K562 (cell line): Measurements from ENCODE around the gene TTLL3. TPM values are rescaled to one million over a fixed set of nuclear protein-coding genes. Genes with fewer than 3 reads are reported as not detected.

Experiments
- ATAC-seq: fragments of 200-7000 bp; cut with Tn5 transposase; 3 replicates; pipeline ENCODE4 v1.9.1; 2020; ENCODE audit warnings: moderate library complexity
- BruUV-seq: library from RNA; stranded (reverse); fragments of 400-500 nt; replicated peaks from 2 replicates; lab custom pipeline; 2021; lab: Mats Ljungman, UMichigan
- CTCF ChIA-PET: fragments of 300-600 bp; formaldehyde crosslinking; extraction: SDS; loops from one replicate; lab custom pipeline; 2021; ENCODE audit warnings: low intra/inter-chr PET ratio; lab: Yijun Ruan, JAX
- POLR2A ChIA-PET: fragments of 300-600, 350-650 bp; sonication (Branson Sonifier 250); formaldehyde crosslinking; extraction: SDS; loops from one replicate; lab custom pipeline; 2021; ENCODE audit warnings: antibody characterized with exemption, inconsistent platforms; lab: Yijun Ruan, JAX
- DNase-seq, 4 experiments: peaks; one replicate each; pipeline versions ENCODE4 v3.0.0 to v3.0.0-alpha.2; 2011 to 2018; ENCODE audit warnings: low spot score in 3 of 4, mixed read lengths in 3 of 4; ENCODE audit errors: extremely low read depth in 1 of 4
- FAIRE-seq: peaks from 2 replicates; lab custom pipeline; 2011; peaks lifted over from hg19 to GRCh38; lab: Jason Lieb, UNC
- H2AFZ ChIP-seq: 2 replicates; pipeline ENCODE4 v1.6.0; 2011; ENCODE audit warnings: low read depth, low read length, control low read depth, inconsistent platforms
- H3K27ac ChIP-seq: fragments of 200-600 bp; 3 replicates; pipeline ENCODE4 v1.8.0; 2011; ENCODE audit warnings: low read depth, mild to moderate bottlenecking, control low read depth, inconsistent platforms, low read length, moderate library complexity, mixed read lengths; ENCODE audit errors: extremely low read depth
- H3K27me3 ChIP-seq, 2 experiments: fragments of 300-600 bp in 1 of 2; 2 replicates in 1 of 2; 3 replicates in 1 of 2; pipeline versions ENCODE4 v1.6.0 to v1.8.0; 2011; ENCODE audit warnings: inconsistent platforms in 2 of 2, low read length in 2 of 2, mild to moderate bottlenecking in 1 of 2, mixed read lengths in 1 of 2, moderate library complexity in 1 of 2; ENCODE audit not compliant: control insufficient read depth in 2 of 2, insufficient read depth in 2 of 2
- H3K36me3 ChIP-seq: fragments of 300-600 bp; 3 replicates; pipeline ENCODE4 v1.8.0; 2011; ENCODE audit warnings: mild to moderate bottlenecking, low read length, inconsistent platforms; ENCODE audit not compliant: control insufficient read depth, insufficient read depth
- H3K4me1 ChIP-seq, 2 experiments: fragments of 200-600 bp in 1 of 2; replicated peaks in 1 of 2; 2 replicates in 1 of 2; 3 replicates in 1 of 2; pipeline versions ENCODE4 v1.5.1 to v1.8.0; 2011; ENCODE audit warnings: inconsistent platforms in 2 of 2, low read length in 2 of 2, mild to moderate bottlenecking in 1 of 2, mixed read lengths in 1 of 2, moderate library complexity in 1 of 2; ENCODE audit not compliant: control insufficient read depth in 2 of 2, insufficient read depth in 2 of 2
- H3K4me2 ChIP-seq: 2 replicates; pipeline ENCODE4 v1.6.1; 2011; ENCODE audit warnings: low read length, control low read depth, inconsistent platforms, mixed read lengths; ENCODE audit not compliant: insufficient read depth
- H3K4me3 ChIP-seq: fragments of 200-600 bp; sonication (generic), shearing (Covaris generic); 2 replicates; pipeline ENCODE4 v1.5.1; 2016; ENCODE audit warnings: control low read depth, inconsistent platforms
- H3K79me2 ChIP-seq: fragments of 200-600 bp; 3 replicates; pipeline ENCODE4 v1.8.0; 2011; ENCODE audit warnings: low read length, inconsistent platforms; ENCODE audit not compliant: control insufficient read depth, insufficient read depth
- H3K9ac ChIP-seq, 2 experiments: 2 replicates each; pipeline versions ENCODE4 v1.6.0 to v1.6.1; 2011; ENCODE audit warnings: low read depth in 2 of 2, low read length in 2 of 2, control low read depth in 1 of 2, inconsistent platforms in 1 of 2, mild to moderate bottlenecking in 1 of 2, mixed read lengths in 1 of 2; ENCODE audit not compliant: insufficient read depth in 1 of 2
- H3K9me1 ChIP-seq: one replicate; pipeline ENCODE4 v1.6.0; 2011; ENCODE audit warnings: inconsistent platforms, mild to moderate bottlenecking, low read length, moderate library complexity; ENCODE audit not compliant: control insufficient read depth, insufficient read depth
- H3K9me3 ChIP-seq: replicated peaks from 2 replicates; pipeline ENCODE4 v1.5.1; 2011; ENCODE audit warnings: low read depth, low read length, inconsistent platforms; ENCODE audit not compliant: control insufficient read depth, insufficient read depth
- H4K20me1 ChIP-seq: replicated peaks from 2 replicates; pipeline ENCODE4 v1.6.1; 2011; ENCODE audit warnings: low read length, inconsistent platforms, mixed read lengths; ENCODE audit not compliant: control insufficient read depth, insufficient read depth
- AFF1 ChIP-seq, 2 experiments: fragments of 450-650 bp; IDR thresholded peaks; 2 replicates each; pipeline ENCODE4 v1.6.1; 2018; ENCODE audit warnings: mild to moderate bottlenecking in 2 of 2, low read depth in 1 of 2; ENCODE audit not compliant: partially characterized antibody in 2 of 2
- ARID2 ChIP-seq: fragments of 450-650 bp; IDR thresholded peaks from 2 replicates; pipeline ENCODE4 v1.6.1; 2017; ENCODE audit warnings: antibody characterized with exemption, mild to moderate bottlenecking
- BHLHE40 ChIP-seq: IDR thresholded peaks from 2 replicates; pipeline ENCODE4 v1.6.1; 2011; ENCODE audit warnings: low read length, improper control_type of control experiment
- KLF13 ChIP-seq: fragments of 450-650 bp; IDR thresholded peaks from 2 replicates; pipeline ENCODE4 v1.6.1; 2016; ENCODE audit warnings: missing genetic modification characterization, low read depth, mild to moderate bottlenecking, missing compliant biosample characterization, moderate library complexity, borderline replicate concordance
- NBN ChIP-seq: fragments of 450-650 bp; IDR thresholded peaks from 2 replicates; pipeline ENCODE4 v1.6.1; 2016; ENCODE audit warnings: low read depth, mild to moderate bottlenecking
- REST ChIP-seq, 2 experiments: fragments of 450-650 bp; formaldehyde crosslinking in 1 of 2; IDR thresholded peaks; 2 replicates each; pipeline versions ENCODE4 v1.4.0 to v1.6.1; 2014 to 2020; ENCODE audit warnings: mild to moderate bottlenecking in 2 of 2, borderline replicate concordance in 1 of 2, low read depth in 1 of 2
- SPI1 ChIP-seq: IDR thresholded peaks from 2 replicates; pipeline ENCODE4 v1.6.1; 2011; ENCODE audit warnings: low read depth, low read length, control low read depth, borderline replicate concordance
- WGBS: fragments of 100-300 bp; shearing (Covaris generic); methylation state at CpG from one replicate; pipeline ENCODE4 v1.1.6; 2016; ENCODE audit warnings: low coverage, mixed read lengths; ENCODE audit not compliant: insufficient coverage; ENCODE audit errors: missing lambda C conversion rate; 5-methylcytosine and 5-hydroxymethylcytosine counted together
- in situ Hi-C: fragments of 300-500 bp; cut with MboI; formaldehyde crosslinking; loops from 4 replicates; pipeline ENCODE4 v1.15.0; 2018; ENCODE audit warnings: inconsistent platforms, mixed read lengths
- intact Hi-C: fragments of 100-400 bp; cut with micrococcal nuclease; formaldehyde crosslinking; loops from 2 replicates; pipeline ENCODE4 v1.14.2; 2022
- polyA plus RNA-seq, 8 experiments: library from polyadenylated mRNA; depleted of rRNA in 4 of 8; stranded (reverse) in 5 of 8; unstranded in 3 of 8; fragments of >200 nt; fragmentation: Nextera tagmentation in 2 of 8; fragmentation: Illumina TruSeq in 1 of 8; extraction: Ambion mirVana in 2 of 8; extraction: Trizol in 1 of 8; gene quantifications; 2 replicates each; pipeline versions ENCODE4 v1.2.1 to v1.2.3, GENCODE V29; 2011 to 2014; ENCODE audit warnings: inconsistent platforms in 1 of 8, missing spikeins in 1 of 8
- total RNA-seq, 7 experiments: library from RNA; depleted of rRNA in 6 of 7; stranded (reverse); fragments of >200 nt in 6 of 7; fragmentation: Illumina TruSeq in 2 of 7; extraction: Trizol in 2 of 7; gene quantifications; 2 replicates each; pipeline versions ENCODE4 v1.2.1 to v1.2.3, GENCODE V29; 2011 to 2021; ENCODE audit warnings: low replicate concordance in 1 of 7

The TTLL3 gene
- total and polyA plus RNA-seq, 9 of the 15 experiments (the other 6 are each of a cell fraction or from before 2014, with no cell fraction given): 8.9 to 106 (median 33.2) TPM

- peak; percentile 70 for FAIRE-seq
- CTCF ChIA-PET: interaction anchor here (0.6 kb wide), 1 partner anchor 496 kb away, joined by 3 read pairs; no protein-coding TSS in a partner anchor
- peaks cover 74% of the 10 kb centered on the region for H3K36me3 ChIP-seq
- TF ChIP-seq NBN (no peak), SPI1 (no peak), KLF13 (tag) (no peak), AFF1 (IDR thresholded peaks at IDR 0.05; ENCODE audit: low read depth in 1 of 2, partially characterized antibody in 2 of 2) (peak in 1 of 2 experiments; percentile 35), REST (IDR thresholded peaks at IDR 0.05; ENCODE audit: borderline replicate concordance) (peak; percentile 34; the same call in 1 of the 2 replicates), REST (CRISPR knock-in tag; IDR thresholded peaks at IDR 0.05; ENCODE audit: low read depth) (no peak), ARID2 (0 out of 2 replicates have a peak, but pooled peaks have one; percentile 9), BHLHE40 (peak; percentile 56)
These were observed 24.5 kb upstream of the TTLL3 start for GRCh38 chr3:9785602-9786001.

More at GRCh38 chr3:9785602-9786001, 24.5 kb upstream of the TTLL3 start:
- in situ Hi-C loops: no loop called here
- H3K9ac ChIP-seq: peak overlapping the region; percentile 1 to 73; a peak in 1 of 4 replicates
- H3K27me3 ChIP-seq: no peaks in the 10 kb centered on the region
- no peaks in the 10 kb centered on the region for H3K9me1 ChIP-seq
- peaks cover 33 to 37% of the 10 kb centered on the region in 2 experiments for H3K4me1 ChIP-seq
- no TSS peak for BruUV-seq
- intact Hi-C loops: no loop called here
- 58% methylated on average over 7 of the region's 7 CpGs for WGBS
- no peak overlapping the region for H2AFZ ChIP-seq
- H3K4me3 ChIP-seq: no peak overlapping the region
- no peaks in the 10 kb centered on the region for H3K9me3 ChIP-seq
- no peaks in the 10 kb centered on the region for H4K20me1 ChIP-seq
- H3K27ac ChIP-seq: peak overlapping the region; percentile 0; the same call in 2 of the 3 replicates
- H3K79me2 ChIP-seq: peaks cover 4% of the 10 kb centered on the region; the same call in 1 of the 3 replicates
- H3K4me2 ChIP-seq: peak overlapping the region; percentile 28; the same call in 1 of the 2 replicates
- POLR2A ChIA-PET: interaction anchor here (0.7 to 2.0 kb wide), 4 partner anchors 8 to 28 kb away, joined by 3 to 12 read pairs (median 4); no protein-coding TSS in a partner anchor
- ATAC-seq (peak; percentile 65), DNase-seq (peak; percentile 58 to 67 (median 62))
